Ramos (cell line): Measurements from ENCODE around the gene SYTL3.
"Not testable (repeated sequence)": the region's sequence is repeated elsewhere in the genome, so short reads cannot be mapped to it uniquely, and the experiment has no call there.

ENCODE experiments used
- in situ Hi-C: fragments of 300-500 bp; cut with MboI; formaldehyde crosslinking; loops from one replicate; pipeline ENCODE4 v1.14.3; 2022; ENCODE audit warnings: low sequenced_read_pairs; ENCODE audit not compliant: unreplicated experiment

SYTL3 gene

GRCh38 chr6:158661156-158661685 is 11.4 kb downstream of the SYTL3 start:
- in situ Hi-C loops = no loop called here

DNA sequence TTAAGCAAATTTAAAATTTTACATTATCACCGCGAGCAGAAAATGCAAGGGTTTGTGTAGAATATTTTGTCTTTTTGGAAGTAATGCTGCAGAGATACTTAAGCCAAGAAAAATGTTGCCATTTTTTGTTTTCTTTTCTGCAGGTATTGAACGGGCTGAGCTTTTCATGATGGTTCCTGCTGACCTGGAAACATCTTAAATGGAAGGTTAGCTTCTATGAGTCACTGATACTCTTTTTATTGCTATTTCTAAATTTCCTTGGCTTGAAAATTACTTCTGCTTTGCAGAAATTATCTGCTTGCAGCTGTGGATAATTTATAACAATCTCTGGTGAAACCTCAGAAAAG is 12.7 kb downstream of the SYTL3 start:
- in situ Hi-C loops = no loop called here

- in situ Hi-C loops = no loop called here
Observed at GRCh38 chr6:158662954-158663624, 13.2 kb downstream of the SYTL3 start.

DNA sequence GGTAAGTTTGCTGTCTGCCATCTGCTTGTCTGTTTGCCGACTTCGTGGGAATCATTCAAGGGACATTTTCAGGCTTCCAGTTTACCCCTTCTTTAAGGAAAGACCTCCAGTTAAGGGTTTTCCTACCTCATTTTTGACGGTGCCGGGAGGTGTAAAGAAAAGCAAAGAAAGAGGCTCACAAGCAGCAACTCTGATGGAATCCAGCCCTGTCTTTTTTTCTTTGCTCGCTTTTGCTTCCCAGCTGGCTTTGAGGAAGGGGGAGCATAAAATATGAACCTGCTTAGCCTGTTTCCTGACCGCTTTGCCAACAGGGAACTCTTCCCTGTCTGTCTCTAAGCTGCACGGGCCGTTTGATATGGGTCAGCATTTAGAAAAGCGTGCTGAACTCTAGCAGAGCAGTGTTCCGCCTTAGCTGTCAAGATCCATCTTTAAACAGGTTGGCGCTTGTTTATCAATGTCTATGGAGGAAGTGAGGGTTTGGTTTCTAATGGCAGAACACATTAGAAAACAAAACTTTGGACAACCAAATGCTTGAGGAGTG is 13.8 kb downstream of the SYTL3 start:
- in situ Hi-C loops = no loop called here

DNA sequence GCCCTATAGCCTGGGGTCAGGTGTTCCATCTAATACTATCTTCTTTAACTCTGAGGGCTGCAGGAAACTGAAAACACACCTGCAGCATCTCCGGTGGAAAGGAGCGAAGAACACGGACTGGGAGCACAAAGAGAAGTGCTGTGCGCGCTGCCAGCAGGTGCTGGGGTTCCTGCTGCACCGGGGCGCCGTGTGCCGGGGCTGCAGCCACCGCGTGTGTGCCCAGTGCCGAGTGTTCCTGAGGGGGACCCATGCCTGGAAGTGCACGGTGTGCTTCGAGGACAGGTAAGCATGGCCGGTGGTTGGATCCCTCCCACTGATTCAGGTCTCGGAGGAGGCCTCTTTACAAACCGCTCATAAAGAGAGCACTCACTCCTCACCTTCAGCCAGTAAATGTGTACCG is 15.5 kb downstream of the SYTL3 start:
- in situ Hi-C loops = no loop called here

DNA sequence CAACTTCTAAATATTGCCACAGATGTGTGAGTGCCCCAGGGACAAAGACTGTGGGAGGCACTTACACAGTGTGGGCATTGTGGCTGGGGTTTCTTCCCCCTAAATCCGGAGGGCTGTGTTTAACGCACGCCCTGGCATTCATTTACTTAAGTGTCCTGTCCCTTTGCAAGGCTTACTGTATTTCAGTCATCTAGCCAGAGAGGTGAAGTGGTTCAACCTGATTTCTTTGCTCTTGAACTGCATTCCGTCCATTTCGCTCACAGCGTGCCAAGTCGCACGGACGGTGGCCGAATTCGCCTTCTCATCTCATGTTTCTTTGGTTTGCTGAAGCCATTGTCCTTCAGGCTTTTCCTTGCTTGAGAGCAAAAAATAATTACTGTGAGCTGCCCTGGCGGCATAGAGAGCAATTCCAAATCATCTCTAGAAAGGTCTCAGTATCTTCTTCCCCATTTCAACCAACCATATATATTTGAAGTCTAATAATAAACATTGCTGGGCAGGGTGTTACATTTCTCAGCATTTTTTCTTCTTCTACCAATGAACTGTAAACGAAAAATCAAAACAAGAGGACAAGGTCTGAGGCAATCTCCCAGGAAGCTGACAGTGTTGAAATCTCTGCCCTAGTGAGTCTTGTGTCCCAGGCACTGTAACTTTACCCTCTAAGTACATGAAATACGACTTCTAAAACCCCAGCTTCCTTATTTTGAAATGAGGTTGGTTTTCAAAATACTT is 16.9 kb downstream of the SYTL3 start:
- in situ Hi-C loops = no loop called here

GRCh38 chr6:158667360-158667981 is 17.6 kb downstream of the SYTL3 start:
- in situ Hi-C loops = no loop called here

DNA sequence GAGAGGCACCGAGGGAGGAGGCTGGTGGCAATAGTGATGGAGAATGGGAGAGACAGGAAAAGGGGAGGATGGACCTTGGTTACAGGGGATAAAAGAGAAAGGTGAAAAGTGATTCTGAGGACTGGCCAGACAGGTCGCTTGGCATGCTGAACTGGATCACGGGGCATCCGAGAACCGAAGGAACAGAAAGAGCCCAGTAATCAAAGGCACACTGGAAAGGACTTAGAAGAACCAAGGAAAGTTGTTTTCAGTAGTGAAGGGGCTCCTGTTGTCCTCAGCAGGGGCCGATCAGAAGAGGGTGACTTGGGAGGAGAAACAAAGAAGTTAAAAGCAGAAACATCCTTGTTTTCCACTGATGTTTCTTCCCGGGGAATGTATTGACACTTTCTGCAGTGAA is 18.9 kb downstream of the SYTL3 start:
- in situ Hi-C loops = no loop called here

DNA sequence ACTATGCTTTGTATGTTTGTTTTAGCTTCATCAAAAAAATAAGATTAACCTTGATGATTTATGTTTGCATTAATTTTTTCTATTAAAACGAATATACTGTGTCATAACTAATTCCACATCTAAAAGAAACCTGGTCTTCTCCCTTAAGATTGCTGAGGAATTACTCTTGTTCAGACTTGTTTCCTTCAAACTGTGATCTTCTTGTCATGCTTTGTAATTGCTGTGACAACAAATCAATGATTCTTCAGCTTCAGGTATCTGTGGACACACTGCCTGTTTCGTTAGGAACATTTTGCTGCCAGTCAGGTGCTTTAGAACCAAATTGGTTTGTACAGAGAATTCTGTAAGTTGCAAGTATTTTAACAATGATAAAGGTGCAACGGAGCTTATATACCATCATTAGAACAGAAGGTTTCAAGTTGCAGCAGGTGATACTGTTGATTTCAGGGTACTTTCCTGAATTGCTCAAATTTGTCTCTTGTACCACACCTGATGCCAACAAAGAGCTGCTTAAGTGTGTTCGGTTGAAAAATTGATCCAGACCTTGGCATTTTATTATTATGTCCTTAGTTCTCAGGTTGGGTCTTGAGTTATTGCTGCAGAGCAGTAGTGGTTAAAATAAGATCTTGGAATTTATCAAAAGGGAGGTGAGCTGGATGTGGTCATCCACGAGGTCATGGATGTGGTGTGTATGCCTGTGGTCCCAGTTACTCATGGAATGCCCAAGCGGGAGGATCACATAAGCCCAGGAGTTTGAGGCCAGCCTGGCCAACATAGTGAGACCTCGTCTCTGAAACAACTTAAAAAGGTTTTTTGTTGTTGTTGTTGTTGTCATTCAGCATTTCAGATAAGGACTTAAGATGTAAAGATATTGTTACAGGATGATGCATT is 19.5 kb downstream of the SYTL3 start:
- in situ Hi-C loops = no loop called here

GRCh38 chr6:158672119-158672518 is 22.3 kb downstream of the SYTL3 start:
- in situ Hi-C loops = not testable (repeated sequence)

DNA sequence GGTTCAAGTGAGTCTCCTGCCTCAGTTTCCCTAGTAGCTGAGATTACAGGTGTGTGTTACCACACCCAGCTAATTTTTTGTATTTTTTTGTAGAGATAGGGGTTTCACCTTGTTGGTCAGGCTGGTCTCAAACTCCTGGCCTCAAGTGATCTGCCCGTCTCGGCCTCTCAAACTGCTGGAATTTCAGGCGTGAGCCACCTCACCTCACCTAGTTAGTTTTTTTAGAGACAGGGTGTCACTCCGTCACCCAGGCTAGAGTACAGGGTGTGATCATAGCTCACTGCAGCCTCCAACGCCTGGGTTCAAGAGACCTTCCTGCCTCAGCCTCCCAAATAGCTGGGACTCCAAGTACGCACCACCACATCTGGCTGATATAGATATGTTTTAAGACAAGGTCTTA is 22.9 kb downstream of the SYTL3 start:
- in situ Hi-C loops = no loop called here

- in situ Hi-C loops = no loop called here
Observed at GRCh38 chr6:158674342-158675131, 24.7 kb downstream of the SYTL3 start.

DNA sequence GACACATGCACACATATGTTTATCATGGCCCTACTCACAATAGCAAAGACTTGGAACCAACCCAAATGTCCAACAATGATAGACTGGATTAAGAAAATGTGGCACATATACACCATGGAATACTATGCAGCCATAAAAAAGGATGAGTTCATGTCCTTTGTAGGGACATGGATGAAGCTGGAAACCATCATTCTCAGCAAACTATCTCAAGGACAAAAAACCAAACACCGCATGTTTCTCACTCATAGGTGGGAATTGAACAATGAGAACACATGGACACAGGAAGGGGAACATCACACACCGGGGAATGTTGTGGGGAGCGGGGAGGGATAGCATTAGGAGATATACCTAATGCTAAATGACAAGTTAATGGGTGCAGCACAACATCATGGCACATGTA is 27.2 kb downstream of the SYTL3 start:
- in situ Hi-C loops = not testable (repeated sequence)

GRCh38 chr6:158677906-158678578 is 28.2 kb downstream of the SYTL3 start:
- in situ Hi-C loops = no loop called here

GRCh38 chr6:158680015-158680414 is 30.2 kb downstream of the SYTL3 start:
- in situ Hi-C loops = no loop called here

DNA sequence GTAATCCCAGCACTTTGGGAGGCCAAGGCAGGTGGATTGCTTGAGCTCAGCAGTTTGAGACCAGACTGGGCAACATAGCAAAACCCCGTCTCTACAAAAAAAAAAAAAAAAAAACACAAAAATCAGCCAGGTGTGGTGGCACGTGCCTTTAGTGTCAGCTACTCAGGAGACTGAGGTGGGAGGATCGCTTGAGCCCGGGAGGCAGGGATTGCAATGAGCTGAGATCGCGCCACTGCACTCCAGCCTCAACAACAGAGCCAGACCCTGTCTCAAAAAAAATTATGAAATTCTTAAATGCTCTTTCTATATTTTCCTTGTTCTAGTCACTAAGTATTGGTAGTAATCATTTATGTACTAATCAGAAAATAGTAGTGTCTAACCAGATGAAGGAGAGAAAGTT is 30.6 kb downstream of the SYTL3 start:
- in situ Hi-C loops = no loop called here

- in situ Hi-C loops = no loop called here
Observed at GRCh38 chr6:158684311-158684710, 34.5 kb downstream of the SYTL3 start.

DNA sequence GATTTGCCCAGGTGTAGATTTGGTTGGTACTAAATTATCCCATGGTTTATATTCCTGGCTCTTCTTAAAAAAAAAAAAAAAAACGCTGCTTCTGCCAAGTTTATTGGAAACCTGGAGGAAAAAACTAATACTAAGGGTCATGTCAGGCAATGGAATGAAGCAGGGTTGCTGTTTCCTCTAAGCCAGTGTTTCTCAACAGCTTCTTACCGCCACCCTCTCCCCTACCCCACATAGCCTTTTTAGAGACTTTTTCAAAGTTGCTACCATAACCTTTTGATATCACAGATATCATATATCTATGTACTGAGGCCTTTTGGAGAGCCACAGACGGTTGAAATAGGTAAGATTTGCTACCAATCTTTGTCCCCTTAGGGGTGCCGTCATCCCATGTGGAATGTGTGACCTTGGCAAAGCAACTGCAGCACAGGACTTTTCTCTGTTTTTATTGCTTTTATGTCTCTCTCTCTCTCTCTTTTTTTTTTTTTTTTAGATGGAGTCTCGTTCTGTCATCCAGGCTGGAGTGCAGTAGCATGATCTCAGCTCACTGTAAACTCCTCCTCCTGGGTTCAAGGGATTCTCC is 35.0 kb downstream of the SYTL3 start:
- in situ Hi-C loops = no loop called here

GRCh38 chr6:158686311-158686710 is 36.5 kb downstream of the SYTL3 start:
- in situ Hi-C loops = no loop called here
